HL-60 (cell line): ENCODE results near the gene GABBR2.

ENCODE experiments used
- DNase-seq, 2 experiments: peaks; one replicate each; pipeline ENCODE4 v3.0.0-alpha.2; 2010 to 2020; ENCODE audit warnings: low read depth in 1 of 2, low spot score in 1 of 2
- H3K27ac ChIP-seq: fragments of 250-450 bp; sonication (Bioruptor Pico); replicated peaks from 2 replicates; pipeline ENCODE4 v1.5.1; 2020; ENCODE audit warnings: mild to moderate bottlenecking, moderate library complexity
- H3K27me3 ChIP-seq: fragments of 250-450 bp; sonication (Bioruptor Pico); 2 replicates; pipeline ENCODE4 v1.5.1; 2021; ENCODE audit warnings: mild to moderate bottlenecking, moderate library complexity; ENCODE audit not compliant: insufficient read depth, poor library complexity, severe bottlenecking
- H3K4me3 ChIP-seq: replicated peaks from 2 replicates; pipeline ENCODE4 v1.5.1; 2011; ENCODE audit warnings: mild to moderate bottlenecking, control low read depth, low read length; ENCODE audit not compliant: insufficient read depth
- CTCF ChIP-seq: IDR thresholded peaks from one replicate; pipeline ENCODE4 v1.5.1; 2011; ENCODE audit warnings: low read length, control low read depth, inconsistent platforms; ENCODE audit not compliant: insufficient read depth
- GABPA ChIP-seq: IDR thresholded peaks from 2 replicates; pipeline ENCODE4 v1.6.1; 2012; ENCODE audit warnings: low read depth
- POLR2AphosphoS5 ChIP-seq: IDR thresholded peaks from 2 replicates; pipeline ENCODE4 v1.6.1; 2012; ENCODE audit warnings: low read depth
- REST ChIP-seq: IDR thresholded peaks from 2 replicates; pipeline ENCODE4 v1.6.1; 2012; ENCODE audit warnings: low read depth; ENCODE audit not compliant: insufficient replicate concordance
- SPI1 ChIP-seq: IDR thresholded peaks from 2 replicates; pipeline ENCODE4 v1.6.1; 2012; ENCODE audit warnings: low read depth, mild to moderate bottlenecking, borderline replicate concordance

Gene GABBR2

GRCh38 chr9:98240475-98240874, 468.3 kb downstream of the GABBR2 start:
- no peaks in the 10 kb centered on the region for H3K27me3 ChIP-seq
- no peak overlapping the region for H3K4me3 ChIP-seq
- no peak overlapping the region for H3K27ac ChIP-seq
- TF ChIP-seq CTCF: no peak
- no peak for TF ChIP-seq SPI1
- no peak for TF ChIP-seq GABPA
- TF ChIP-seq REST: no peak
- no peak for TF ChIP-seq POLR2AphosphoS5
- peak in 1 of 2 experiments; percentile 68 for DNase-seq
